Measurements from ENCODE around the gene AGL.

GRCh38 chr1:99851850-99852454 lies 1.8 kb downstream of the AGL start:
- TF ChIP-seq ZEB2 (tag by site-specific recombination; IDR thresholded peaks at IDR 0.05) (no peak), ZNF830 (tag by site-specific recombination; IDR thresholded peaks at IDR 0.05; ENCODE audit: low read depth) (no peak), ZNF426 (tag by site-specific recombination; IDR thresholded peaks at IDR 0.05) (no peak), GLI4 (tag by site-specific recombination; IDR thresholded peaks at IDR 0.05) (no peak)
